IPS-20b (cell line): ENCODE measurements around the gene LANCL1.
"Not testable (repeated sequence)": the region's sequence is repeated elsewhere in the genome, so short reads cannot be mapped to it uniquely, and the experiment has no call there.

ENCODE experiments used
- H3K27ac ChIP-seq: one replicate; pipeline ENCODE4 v1.5.1; 2013; ENCODE audit warnings: low read length
- H3K27me3 ChIP-seq: 2 replicates; pipeline ENCODE4 v1.6.1; 2013; ENCODE audit warnings: mild to moderate bottlenecking, low read length, inconsistent platforms; ENCODE audit not compliant: insufficient read depth
- H3K36me3 ChIP-seq: 2 replicates; pipeline ENCODE4 v1.6.1; 2013; ENCODE audit warnings: low read depth, mild to moderate bottlenecking, inconsistent platforms, low read length, moderate library complexity; ENCODE audit not compliant: insufficient read depth
- H3K4me1 ChIP-seq: 2 replicates; pipeline ENCODE4 v1.6.1; 2013; ENCODE audit warnings: mild to moderate bottlenecking, control low read depth, inconsistent platforms, low read length, moderate library complexity; ENCODE audit not compliant: insufficient read depth
- H3K4me3 ChIP-seq: 2 replicates; pipeline ENCODE4 v1.5.1; 2013; ENCODE audit warnings: mild to moderate bottlenecking, low read length, inconsistent platforms
- H3K9ac ChIP-seq: 2 replicates; pipeline ENCODE4 v1.6.1; 2013; ENCODE audit warnings: low read depth, mild to moderate bottlenecking, inconsistent platforms, low read length, moderate library complexity
- H3K9me3 ChIP-seq: 2 replicates; pipeline ENCODE4 v1.6.1; 2013; ENCODE audit warnings: mild to moderate bottlenecking, low read depth, low read length, inconsistent platforms; ENCODE audit not compliant: insufficient read depth

Gene LANCL1

GRCh38 chr2:210429403-210430137, 47.0 kb downstream of the LANCL1 start:
- Histone ChIP-seq H3K36me3 (peaks cover 45% of the 10 kb centered on the region), H3K4me3 (no peak overlapping the region), H3K27ac (no peak overlapping the region), H3K4me1 (no peaks in the 10 kb centered on the region), H3K9me3 (peaks cover 34% of the 10 kb centered on the region), H3K9ac (no peak overlapping the region), H3K27me3 (no peaks in the 10 kb centered on the region)

- Histone ChIP-seq H3K4me3 (no peak overlapping the region), H3K9me3 (peaks cover 34% of the 10 kb centered on the region), H3K36me3 (peaks cover 38% of the 10 kb centered on the region), H3K27me3 (no peaks in the 10 kb centered on the region), H3K9ac (no peak overlapping the region), H3K27ac (no peak overlapping the region), H3K4me1 (no peaks in the 10 kb centered on the region)
Measured at GRCh38 chr2:210428393-210429179, 48.0 kb downstream of the LANCL1 start.

- not testable (repeated sequence) for H3K27me3 ChIP-seq, H3K4me1 ChIP-seq, H3K4me3 ChIP-seq, H3K27ac ChIP-seq, H3K9ac ChIP-seq
- Histone ChIP-seq H3K36me3 (peaks cover 27% of the 10 kb centered on the region), H3K9me3 (peaks cover 34% of the 10 kb centered on the region)
Measured at GRCh38 chr2:210427309-210427708, 49.2 kb downstream of the LANCL1 start.

DNA sequence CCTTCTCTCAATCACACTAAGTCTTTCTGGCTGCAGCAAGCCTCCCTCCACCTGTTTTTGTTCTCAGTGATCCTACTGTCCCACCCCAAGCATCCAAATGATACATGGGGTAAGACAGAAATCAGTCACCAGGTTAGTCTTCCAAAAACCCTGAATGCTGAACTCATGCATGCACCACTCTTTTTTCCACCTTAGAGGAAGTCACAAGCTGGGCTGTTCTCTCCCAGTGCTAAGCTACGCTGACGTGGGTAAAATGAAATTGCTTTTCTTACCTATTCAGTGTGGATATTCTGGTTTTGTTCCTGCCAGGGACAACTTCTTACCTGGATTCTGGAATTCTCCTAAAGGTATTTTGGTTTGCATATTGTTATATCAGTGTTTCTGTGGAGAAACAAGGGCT, 54.2 kb downstream of the LANCL1 start:
- H3K27ac ChIP-seq: no peak overlapping the region
- H3K27me3 ChIP-seq: no peaks in the 10 kb centered on the region

GRCh38 chr2:210421916-210422315, 54.6 kb downstream of the LANCL1 start:
- Histone ChIP-seq H3K27ac (no peak overlapping the region), H3K27me3 (no peaks in the 10 kb centered on the region), H3K9ac (no peak overlapping the region), H3K9me3 (peaks cover 18% of the 10 kb centered on the region), H3K4me3 (no peak overlapping the region), H3K4me1 (no peaks in the 10 kb centered on the region), H3K36me3 (no peaks in the 10 kb centered on the region)

More for the DNA sequence above, 54.2 kb downstream of the LANCL1 start:
- Histone ChIP-seq H3K4me1 (no peaks in the 10 kb centered on the region), H3K9ac (no peak overlapping the region), H3K9me3 (peaks cover 23% of the 10 kb centered on the region), H3K4me3 (no peak overlapping the region), H3K36me3 (0 out of 2 replicates have a peak, but pooled peaks cover under 1% of the 10 kb centered on the region)

DNA sequence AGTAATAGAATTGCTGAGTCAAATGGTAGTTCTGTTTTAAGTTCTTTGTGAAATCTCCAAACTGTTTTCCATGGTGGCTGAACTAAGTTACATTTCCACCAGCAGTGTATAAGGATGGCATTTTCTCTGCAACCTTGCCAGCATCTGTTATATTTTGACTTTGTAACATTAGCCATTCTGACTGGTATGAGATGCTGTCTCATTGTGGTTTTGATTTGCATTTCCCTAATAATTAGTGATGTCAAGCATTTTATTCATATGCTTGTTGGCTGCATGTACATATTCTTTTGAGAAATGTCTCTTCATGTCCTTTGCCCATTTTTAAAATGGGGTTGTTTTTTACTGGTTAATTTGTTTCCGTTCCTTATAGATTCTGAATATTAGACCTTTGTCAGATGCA, 63.9 kb downstream of the LANCL1 start:
- H3K36me3 ChIP-seq: no peaks in the 10 kb centered on the region
- no peaks in the 10 kb centered on the region for H3K9me3 ChIP-seq
- H3K27me3 ChIP-seq: no peaks in the 10 kb centered on the region
- no peaks in the 10 kb centered on the region for H3K4me1 ChIP-seq
- H3K9ac ChIP-seq: no peak overlapping the region
- H3K27ac ChIP-seq: no peak overlapping the region
- H3K4me3 ChIP-seq: no peak overlapping the region

DNA sequence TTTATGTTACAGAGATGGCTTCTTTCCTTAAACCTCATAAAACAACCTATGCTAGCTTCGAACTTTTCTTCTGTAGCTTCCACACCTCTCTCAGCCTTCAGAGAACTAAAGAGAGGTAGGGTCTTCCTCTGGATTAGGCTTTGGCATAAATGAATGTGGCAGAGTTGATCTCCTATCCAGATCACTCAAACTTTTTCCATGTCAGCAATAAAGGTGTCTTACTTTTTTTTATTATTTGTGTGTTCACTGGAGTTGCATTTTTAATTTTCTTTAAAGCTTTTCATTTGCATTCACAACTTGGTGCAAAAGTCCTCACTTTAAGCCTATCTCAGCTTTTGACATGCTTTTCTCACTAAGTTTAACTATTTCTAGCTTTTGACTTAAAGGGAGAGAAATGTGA, 66.0 kb downstream of the LANCL1 start:
- no peak overlapping the region for H3K27ac ChIP-seq
- H3K9ac ChIP-seq: no peak overlapping the region
- no peaks in the 10 kb centered on the region for H3K9me3 ChIP-seq
- no peaks in the 10 kb centered on the region for H3K27me3 ChIP-seq
- H3K36me3 ChIP-seq: no peaks in the 10 kb centered on the region
- H3K4me1 ChIP-seq: no peaks in the 10 kb centered on the region
- no peak overlapping the region for H3K4me3 ChIP-seq

- no peak overlapping the region for H3K9ac ChIP-seq
Measured at GRCh38 chr2:210399440-210400041, 77.0 kb downstream of the LANCL1 start.

GRCh38 chr2:210392469-210392881, 84.1 kb downstream of the LANCL1 start:
- H3K27ac ChIP-seq: no peak overlapping the region
- H3K36me3 ChIP-seq: no peaks in the 10 kb centered on the region
- no peak overlapping the region for H3K4me3 ChIP-seq
- H3K9me3 ChIP-seq: no peaks in the 10 kb centered on the region
- no peaks in the 10 kb centered on the region for H3K4me1 ChIP-seq
- H3K27me3 ChIP-seq: no peaks in the 10 kb centered on the region
- H3K9ac ChIP-seq: no peak overlapping the region

More at GRCh38 chr2:210399440-210400041, 77.0 kb downstream of the LANCL1 start:
- H3K27ac ChIP-seq: no peak overlapping the region
- H3K4me3 ChIP-seq: no peak overlapping the region
- no peaks in the 10 kb centered on the region for H3K27me3 ChIP-seq
- H3K36me3 ChIP-seq: no peaks in the 10 kb centered on the region
- no peaks in the 10 kb centered on the region for H3K4me1 ChIP-seq
- no peaks in the 10 kb centered on the region for H3K9me3 ChIP-seq

GRCh38 chr2:210389856-210390255, 86.7 kb downstream of the LANCL1 start:
- no peaks in the 10 kb centered on the region for H3K36me3 ChIP-seq
- no peak overlapping the region for H3K4me3 ChIP-seq
- no peaks in the 10 kb centered on the region for H3K9me3 ChIP-seq
- H3K27me3 ChIP-seq: no peaks in the 10 kb centered on the region
- H3K9ac ChIP-seq: no peak overlapping the region
- H3K4me1 ChIP-seq: no peaks in the 10 kb centered on the region
- no peak overlapping the region for H3K27ac ChIP-seq

DNA sequence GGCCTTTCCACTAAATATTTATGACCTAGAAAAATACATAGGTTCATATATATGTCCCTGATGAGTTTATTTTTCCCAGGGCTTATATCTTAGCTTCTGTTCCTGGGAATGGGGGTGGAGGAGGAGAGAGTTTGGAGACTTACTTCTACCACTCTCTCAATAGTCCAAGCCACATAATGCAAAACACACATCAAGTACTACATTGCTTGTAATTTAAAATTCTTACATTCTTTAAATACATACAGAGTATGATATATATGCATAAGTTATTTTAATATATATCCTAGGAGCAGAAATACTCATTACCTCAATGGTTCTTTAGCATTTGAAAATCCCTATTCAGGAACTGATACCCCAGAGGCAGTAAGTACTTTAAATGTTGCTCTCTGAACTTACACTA, 88.4 kb downstream of the LANCL1 start:
- H3K9ac ChIP-seq: no peak overlapping the region
- H3K9me3 ChIP-seq: no peaks in the 10 kb centered on the region
- no peaks in the 10 kb centered on the region for H3K27me3 ChIP-seq
- H3K36me3 ChIP-seq: no peaks in the 10 kb centered on the region
- H3K27ac ChIP-seq: no peak overlapping the region
- H3K4me1 ChIP-seq: no peaks in the 10 kb centered on the region
- H3K4me3 ChIP-seq: no peak overlapping the region

GRCh38 chr2:210387074-210387473, 89.5 kb downstream of the LANCL1 start:
- H3K4me1 ChIP-seq: no peaks in the 10 kb centered on the region
- no peak overlapping the region for H3K4me3 ChIP-seq

More at GRCh38 chr2:210387074-210387473, 89.5 kb downstream of the LANCL1 start:
- Histone ChIP-seq H3K27ac (no peak overlapping the region), H3K36me3 (no peaks in the 10 kb centered on the region), H3K27me3 (no peaks in the 10 kb centered on the region), H3K9me3 (no peaks in the 10 kb centered on the region), H3K9ac (no peak overlapping the region)
